GM21619 (cell line): ENCODE data around the gene TMC6.
"Not testable (repeated sequence)": the region's sequence is repeated elsewhere in the genome, so short reads cannot be mapped to it uniquely, and the experiment has no call there.

Source experiments
- ATAC-seq: cut with Tn5 transposase; IDR thresholded peaks from one replicate; pipeline ENCODE4 v1.9.1; 2021; ENCODE audit not compliant: unreplicated experiment

Gene TMC6

DNA sequence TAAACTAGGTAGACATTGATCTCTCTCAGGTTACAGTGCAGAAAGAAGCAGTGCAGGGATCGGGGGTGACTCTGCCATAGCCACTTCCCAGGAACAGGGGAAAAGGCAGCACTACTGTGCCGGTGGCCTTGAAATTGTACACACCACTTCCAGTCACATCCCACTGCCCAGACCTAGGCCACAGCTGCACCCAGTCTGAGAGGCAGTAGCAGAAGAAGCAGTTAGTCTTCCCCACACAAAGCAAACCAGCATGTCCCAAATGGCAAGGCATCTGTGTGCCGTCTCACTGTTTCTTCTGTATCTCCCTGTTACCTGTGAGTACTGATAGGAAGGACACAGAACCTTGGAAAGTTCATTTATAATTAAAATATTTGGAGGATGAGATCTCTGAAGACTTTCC lies 47.0 kb downstream of the TMC6 start:
- ATAC-seq: no peak

- no peak for ATAC-seq
Observed at GRCh38 chr17:78079253-78079652, 49.3 kb downstream of the TMC6 start.

GRCh38 chr17:78075545-78075944 lies 53.0 kb downstream of the TMC6 start:
- ATAC-seq: no peak

DNA sequence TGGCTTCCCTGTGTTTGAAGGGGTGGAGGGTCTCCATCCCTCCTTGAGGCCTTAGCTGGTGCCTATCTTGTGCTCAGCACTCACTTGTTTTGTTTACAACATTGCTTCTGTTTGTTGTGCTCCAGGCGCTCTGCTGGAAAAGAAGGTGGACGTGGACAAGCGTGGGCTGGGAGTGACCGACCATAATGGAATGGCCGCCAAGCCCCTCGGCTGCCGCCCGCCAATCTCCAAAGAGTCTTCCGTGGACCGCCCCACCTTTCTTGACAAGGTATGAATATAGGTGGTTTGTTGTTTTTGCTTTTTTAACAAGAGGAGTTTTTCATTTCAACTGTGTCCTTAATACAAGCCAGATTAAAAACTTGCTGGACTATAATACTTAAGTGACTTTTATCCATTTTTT lies 53.5 kb downstream of the TMC6 start:
- ATAC-seq: no peak

GRCh38 chr17:78072961-78073360 lies 55.6 kb downstream of the TMC6 start:
- no peak for ATAC-seq

DNA sequence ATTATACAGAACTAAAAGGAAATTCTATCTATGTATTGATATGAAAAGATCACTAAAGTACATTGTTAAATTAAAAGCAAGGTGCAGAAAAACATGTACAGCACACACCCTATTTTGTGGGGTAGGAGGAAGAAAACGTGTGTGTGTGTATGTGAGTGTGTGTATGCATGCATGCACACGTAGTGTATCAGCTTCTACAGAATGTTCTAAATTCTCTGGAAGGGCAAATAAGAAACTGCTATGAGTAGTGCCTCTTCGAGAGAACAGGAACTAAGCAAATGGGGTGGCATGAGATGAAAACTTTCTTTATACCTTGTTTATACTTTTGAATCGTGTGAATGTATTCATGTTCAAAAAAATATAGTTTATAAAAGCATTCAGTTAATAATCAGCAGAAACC lies 58.9 kb downstream of the TMC6 start:
- no peak for ATAC-seq

- not testable (repeated sequence) for ATAC-seq
Observed at GRCh38 chr17:78066976-78067375, 61.6 kb downstream of the TMC6 start.

DNA sequence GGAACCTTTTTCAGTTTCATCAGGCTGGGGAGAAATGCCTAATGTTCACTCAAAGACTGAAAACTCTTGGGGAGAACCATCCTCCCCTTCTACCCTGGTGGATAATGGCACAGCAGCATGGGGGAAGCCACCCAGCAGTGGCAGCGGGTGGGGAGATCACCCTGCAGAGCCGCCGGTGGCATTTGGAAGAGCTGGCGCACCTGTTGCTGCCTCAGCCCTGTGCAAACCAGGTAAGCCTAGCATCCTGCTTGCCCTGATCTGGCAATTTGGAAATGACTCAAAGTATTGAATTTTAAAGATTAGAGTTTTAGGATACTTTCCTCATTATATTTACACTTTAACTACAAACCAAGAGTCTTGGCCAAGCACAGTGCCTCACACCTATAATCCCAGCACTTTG lies 63.8 kb downstream of the TMC6 start:
- ATAC-seq: no peak

DNA sequence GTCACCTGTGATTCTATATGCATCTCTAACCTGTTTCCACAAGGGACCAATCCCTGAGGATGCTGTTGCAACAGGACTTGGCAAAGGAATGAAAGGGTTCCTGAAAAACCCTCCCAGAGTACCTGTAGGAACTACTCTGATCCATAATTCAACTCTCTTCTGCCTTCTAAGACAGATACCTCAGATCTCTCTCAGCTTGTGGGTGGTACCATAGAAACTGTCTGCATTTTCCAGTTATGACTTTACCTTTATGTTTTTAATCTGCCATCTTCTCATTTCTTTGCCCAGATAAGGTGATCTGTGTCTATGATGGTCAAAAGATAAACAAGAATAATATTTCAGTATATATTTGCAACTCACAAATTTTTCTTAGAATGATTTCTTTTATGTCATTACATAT lies 65.1 kb downstream of the TMC6 start:
- no peak for ATAC-seq

- no peak for ATAC-seq
Observed at GRCh38 chr17:78062596-78062995, 66.0 kb downstream of the TMC6 start.
